ENCODE measurements around the gene RBM34.
"Not testable (repeated sequence)": the region's sequence is repeated elsewhere in the genome, so short reads cannot be mapped to it uniquely, and the experiment has no call there.

The RBM34 gene

DNA sequence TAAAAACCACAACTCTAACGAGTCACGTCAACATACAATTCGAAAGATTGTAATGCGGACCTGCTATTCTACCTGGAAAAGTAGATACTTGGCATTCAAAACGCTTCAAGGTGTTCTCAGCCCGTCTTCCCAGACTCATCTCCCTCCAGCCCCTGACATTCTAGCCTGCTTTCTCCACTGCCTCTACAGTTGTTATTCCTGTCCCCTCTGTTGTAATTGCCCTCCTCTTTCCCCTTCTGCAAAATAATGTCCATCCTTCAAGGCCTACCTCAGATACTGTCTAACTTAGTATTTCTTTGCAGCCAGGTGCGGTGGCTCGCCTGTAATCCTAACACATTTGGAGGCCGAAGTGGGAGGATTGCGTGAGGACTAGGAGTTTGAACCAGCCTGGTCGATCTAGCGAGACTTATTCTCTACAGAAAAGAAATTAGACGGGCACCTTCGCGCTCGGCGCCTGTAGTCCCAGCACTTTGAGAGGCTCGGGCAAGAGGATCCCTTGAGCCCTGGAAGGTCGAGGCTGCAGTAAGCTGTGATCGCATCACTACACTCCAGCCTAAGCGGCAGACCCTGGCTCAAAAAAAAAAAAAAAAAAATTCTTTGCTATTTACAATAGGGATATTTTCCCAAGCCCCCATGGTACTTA lies 756 bp upstream of the RBM34 start:
- H3K4me3 Mint-ChIP-seq: peak overlapping the region; percentile 97

DNA sequence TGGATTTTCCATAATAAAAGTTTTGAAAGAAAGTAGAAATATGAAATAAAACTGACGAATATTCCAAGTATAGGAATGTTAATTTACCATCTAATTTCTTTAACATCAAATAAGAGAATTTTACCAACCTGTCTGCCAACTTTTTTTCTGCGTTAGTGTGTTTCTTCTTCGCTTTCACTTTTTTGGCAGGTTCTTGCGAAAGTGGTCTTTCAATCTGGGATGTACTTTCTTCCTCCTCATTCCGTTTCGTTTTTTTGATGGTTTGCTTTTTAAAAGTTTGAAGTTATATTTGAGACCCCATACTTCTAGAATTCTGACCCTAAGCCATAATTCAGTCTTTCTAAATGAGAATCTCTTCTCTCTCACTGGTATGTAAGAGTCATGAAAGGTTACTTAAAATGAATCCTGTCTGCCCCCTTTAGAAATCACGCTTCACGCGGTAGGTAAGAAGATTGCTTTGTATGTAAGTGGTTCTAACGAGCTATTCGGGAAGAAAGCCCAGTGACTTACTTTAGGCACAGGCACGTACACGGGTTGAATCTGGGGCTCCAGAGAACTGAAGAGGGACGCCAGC lies 580 bp downstream of the RBM34 start:
- Mint-ChIP-seq H3K4me3 (peak overlapping the region; percentile 97), H3K4me1 (peaks cover 26% of the 10 kb centered on the region), H3K27ac (peak overlapping the region; percentile 98), H3K36me3 (peaks cover 23% of the 10 kb centered on the region), H3K9me3 (no peaks in the 10 kb centered on the region), H3K27me3 (no peaks in the 10 kb centered on the region)
- CTCF ChIA-PET: interaction anchor here (0.6 to 1.4 kb wide), 4 partner anchors 13 to 256 kb away, joined by 4 to 5 read pairs (median 4); no protein-coding TSS in a partner anchor
- DNase-seq: no peak

More for the DNA sequence above, 756 bp upstream of the RBM34 start:
- no peaks in the 10 kb centered on the region for H3K9me3 Mint-ChIP-seq
- H3K36me3 Mint-ChIP-seq: peaks cover 23% of the 10 kb centered on the region
- peak; percentile 32 for DNase-seq
- H3K27me3 Mint-ChIP-seq: no peaks in the 10 kb centered on the region
- peak overlapping the region; percentile 98 for H3K27ac Mint-ChIP-seq
- CTCF ChIA-PET: interaction anchor here (1.4 kb wide), 2 partner anchors 57 to 210 kb away, joined by 4 read pairs; no protein-coding TSS in a partner anchor
- H3K4me1 Mint-ChIP-seq: peaks cover 26% of the 10 kb centered on the region

DNA sequence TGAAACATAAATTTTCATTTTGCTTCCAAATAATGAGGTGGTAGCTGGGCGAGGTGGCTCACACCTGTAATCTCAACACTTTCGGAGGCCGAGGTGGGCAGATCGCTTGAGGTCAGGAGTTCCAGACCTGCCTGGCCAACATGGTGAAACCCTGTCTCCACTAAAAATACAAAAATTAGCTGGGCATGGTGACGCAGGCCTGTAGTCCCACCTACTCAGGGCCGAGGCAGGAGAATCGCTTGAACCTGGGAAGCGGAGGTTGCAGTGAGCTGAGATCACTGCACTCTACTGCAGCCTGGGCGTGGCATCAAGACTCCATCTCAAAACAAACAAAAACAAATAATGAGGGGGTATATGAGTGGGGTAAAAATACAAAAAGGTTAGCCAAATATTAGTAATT lies 1.1 kb downstream of the RBM34 start:
- not testable (repeated sequence) for DNase-seq, H3K9me3 Mint-ChIP-seq, H3K27me3 Mint-ChIP-seq
- peaks cover 27% of the 10 kb centered on the region for H3K4me1 Mint-ChIP-seq
- H3K4me3 Mint-ChIP-seq: peak overlapping the region; percentile 97
- peaks cover 24% of the 10 kb centered on the region for H3K36me3 Mint-ChIP-seq
- peak overlapping the region; percentile 82 for H3K27ac Mint-ChIP-seq
- CTCF ChIA-PET: interaction anchor here (0.8 kb wide), 1 partner anchor 256 kb away, joined by 3 read pairs; no protein-coding TSS in a partner anchor

DNA sequence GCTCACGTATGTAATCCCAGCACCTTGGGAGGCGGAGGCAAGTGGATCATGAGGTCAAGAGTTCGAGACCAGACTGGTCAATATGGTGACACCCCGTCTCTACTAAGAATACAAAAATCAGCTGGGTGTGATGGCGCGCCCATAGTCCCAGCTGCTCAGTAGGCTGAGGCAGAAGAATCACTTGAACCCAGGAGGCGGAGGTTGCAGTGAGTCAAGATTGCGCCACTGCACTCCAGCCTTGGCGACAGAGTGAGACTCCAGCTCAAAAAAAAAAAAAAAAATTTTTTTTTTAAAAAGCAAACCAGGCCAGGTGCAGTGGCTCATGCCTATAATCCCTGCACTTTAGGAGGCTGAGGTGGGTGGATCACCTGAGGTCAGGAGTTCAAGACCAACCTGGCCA lies 1.8 kb downstream of the RBM34 start:
- H3K27me3 Mint-ChIP-seq: not testable (repeated sequence)
- CTCF ChIA-PET: interaction anchor here (0.8 kb wide), 1 partner anchor 257 kb away, joined by 3 read pairs; no protein-coding TSS in a partner anchor
- peaks cover 31% of the 10 kb centered on the region for H3K4me1 Mint-ChIP-seq

DNA sequence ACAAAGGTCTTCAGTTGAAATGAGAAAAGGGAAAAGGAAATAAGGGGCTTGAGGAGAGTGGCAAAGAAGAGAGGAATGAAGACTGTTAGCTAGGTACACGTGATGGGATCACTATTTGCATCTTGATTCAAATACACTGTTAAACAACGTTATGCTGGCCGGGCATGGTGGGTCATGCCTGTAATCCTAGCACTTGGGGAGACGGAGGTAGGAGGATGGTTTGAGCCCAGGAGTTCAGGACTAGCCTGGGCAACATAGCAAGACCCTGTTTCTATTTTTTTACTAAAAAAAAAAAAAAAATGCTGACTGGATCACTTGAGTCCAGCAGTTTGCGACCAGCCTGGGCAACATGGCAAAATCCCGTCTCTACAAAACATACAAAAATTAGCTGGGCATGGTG lies 2.4 kb downstream of the RBM34 start:
- CTCF ChIA-PET: no interaction called here
- H3K27ac Mint-ChIP-seq: no peak overlapping the region
- peaks cover 31% of the 10 kb centered on the region for H3K4me1 Mint-ChIP-seq
- DNase-seq: no peak
- H3K36me3 Mint-ChIP-seq: peaks cover 30% of the 10 kb centered on the region
- no peaks in the 10 kb centered on the region for H3K9me3 Mint-ChIP-seq
- H3K4me3 Mint-ChIP-seq: no peak overlapping the region
- no peaks in the 10 kb centered on the region for H3K27me3 Mint-ChIP-seq

More for the DNA sequence above, 1.8 kb downstream of the RBM34 start:
- H3K27ac Mint-ChIP-seq, H3K9me3 Mint-ChIP-seq, H3K4me3 Mint-ChIP-seq, DNase-seq: not testable (repeated sequence)
- peaks cover 26% of the 10 kb centered on the region for H3K36me3 Mint-ChIP-seq

DNA sequence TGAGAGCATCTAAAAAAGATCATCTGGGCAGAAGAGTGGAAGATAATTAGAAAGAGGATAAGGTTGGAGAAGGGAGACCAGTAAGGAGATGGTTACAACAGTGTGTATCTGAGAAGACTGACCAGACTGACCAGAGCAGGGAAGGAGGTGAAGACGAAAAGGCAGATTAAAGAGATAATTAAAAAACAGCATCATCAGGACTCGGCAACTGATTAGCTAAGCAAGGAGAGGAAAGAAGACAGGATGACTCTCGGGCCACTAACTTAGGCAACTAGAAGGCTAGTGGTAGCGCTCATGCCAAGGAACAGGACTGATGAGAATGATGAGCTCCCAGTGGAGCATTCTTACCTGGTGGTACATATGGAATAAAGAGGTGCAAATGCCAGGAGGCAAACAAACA lies 3.9 kb downstream of the RBM34 start:
- Mint-ChIP-seq H3K4me3 (no peak overlapping the region), H3K36me3 (peaks cover 33% of the 10 kb centered on the region), H3K27ac (no peak overlapping the region), H3K9me3 (no peaks in the 10 kb centered on the region), H3K4me1 (peaks cover 30% of the 10 kb centered on the region), H3K27me3 (no peaks in the 10 kb centered on the region)
- CTCF ChIA-PET: interaction anchor here (0.6 to 1.4 kb wide), 3 partner anchors 11 to 248 kb away, joined by 3 read pairs; no protein-coding TSS in a partner anchor
- DNase-seq: no peak

DNA sequence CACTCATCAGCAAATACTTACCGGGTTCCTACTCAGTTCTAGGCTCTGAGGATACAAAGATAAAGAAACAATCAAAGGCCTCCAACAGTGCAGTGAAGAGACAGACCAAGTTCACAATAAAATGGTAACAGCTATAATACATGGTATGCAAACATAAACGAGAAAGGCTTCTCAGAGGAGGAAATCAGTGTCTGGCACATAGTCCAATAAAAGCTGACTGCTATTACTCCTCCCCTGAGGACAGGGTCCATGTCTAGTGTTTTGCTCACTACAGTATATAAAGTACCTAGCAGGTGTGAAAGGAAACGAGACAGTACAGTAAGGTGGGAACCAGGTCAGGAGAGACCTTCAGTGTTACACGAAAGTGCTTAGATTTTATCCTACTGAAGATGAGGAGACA lies 4.3 kb downstream of the RBM34 start:
- Mint-ChIP-seq H3K27me3 (no peaks in the 10 kb centered on the region), H3K27ac (no peak overlapping the region), H3K4me3 (no peak overlapping the region), H3K4me1 (peaks cover 26% of the 10 kb centered on the region), H3K36me3 (peaks cover 33% of the 10 kb centered on the region), H3K9me3 (no peaks in the 10 kb centered on the region)
- DNase-seq: no peak
- CTCF ChIA-PET: interaction anchor here (1.4 kb wide), 1 partner anchor 10 kb away, joined by 3 read pairs; no protein-coding TSS in a partner anchor

DNA sequence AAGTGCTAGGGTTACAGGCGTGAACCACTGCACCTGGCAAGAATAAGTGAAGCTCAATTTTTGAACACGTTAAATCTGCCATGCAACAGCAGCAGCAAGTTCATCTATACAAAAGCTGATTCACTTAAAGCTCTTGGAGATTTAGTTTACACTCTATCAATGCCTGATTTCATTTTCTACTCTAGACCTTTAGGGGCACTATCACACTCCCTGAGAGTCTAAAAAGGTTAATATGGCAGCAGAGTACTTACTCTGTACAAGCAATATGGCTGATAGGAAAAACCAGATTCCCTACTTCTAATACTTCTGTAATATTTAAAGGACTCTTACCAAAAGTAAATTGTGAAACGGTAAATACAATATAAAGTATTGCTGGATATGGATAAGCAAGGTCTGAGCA lies 4.8 kb downstream of the RBM34 start:
- Mint-ChIP-seq H3K27me3 (no peaks in the 10 kb centered on the region), H3K4me3 (no peak overlapping the region), H3K36me3 (peaks cover 35% of the 10 kb centered on the region), H3K9me3 (no peaks in the 10 kb centered on the region), H3K4me1 (peaks cover 26% of the 10 kb centered on the region), H3K27ac (no peak overlapping the region)
- DNase-seq: no peak
- CTCF ChIA-PET: interaction anchor here (0.8 kb wide), 1 partner anchor 9 kb away, joined by 4 read pairs; no protein-coding TSS in a partner anchor

DNA sequence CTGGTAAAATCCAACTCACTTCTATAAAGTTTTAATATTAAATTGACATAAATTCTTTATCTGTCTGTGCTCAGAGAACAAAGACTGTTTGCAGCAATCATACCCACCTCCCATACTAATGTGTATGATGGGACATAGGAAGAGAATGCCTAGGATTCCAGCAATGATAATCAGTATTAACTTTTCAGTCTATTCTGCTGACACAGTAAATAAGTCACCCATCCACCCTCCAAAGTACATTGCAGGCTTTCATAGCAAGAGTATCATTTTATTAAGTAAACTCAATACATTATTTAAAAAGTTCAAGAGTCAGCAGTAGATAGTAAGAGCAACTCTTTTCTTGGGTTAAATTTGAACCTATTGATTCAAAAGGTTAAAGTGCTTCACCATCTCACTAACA lies 8.8 kb downstream of the RBM34 start:
- H3K4me1 Mint-ChIP-seq: peaks cover 17% of the 10 kb centered on the region
- no peak overlapping the region for H3K27ac Mint-ChIP-seq
- no peak overlapping the region for H3K4me3 Mint-ChIP-seq
- DNase-seq: no peak
- H3K9me3 Mint-ChIP-seq: no peaks in the 10 kb centered on the region
- H3K36me3 Mint-ChIP-seq: peaks cover 39% of the 10 kb centered on the region
- CTCF ChIA-PET: no interaction called here
- no peaks in the 10 kb centered on the region for H3K27me3 Mint-ChIP-seq

DNA sequence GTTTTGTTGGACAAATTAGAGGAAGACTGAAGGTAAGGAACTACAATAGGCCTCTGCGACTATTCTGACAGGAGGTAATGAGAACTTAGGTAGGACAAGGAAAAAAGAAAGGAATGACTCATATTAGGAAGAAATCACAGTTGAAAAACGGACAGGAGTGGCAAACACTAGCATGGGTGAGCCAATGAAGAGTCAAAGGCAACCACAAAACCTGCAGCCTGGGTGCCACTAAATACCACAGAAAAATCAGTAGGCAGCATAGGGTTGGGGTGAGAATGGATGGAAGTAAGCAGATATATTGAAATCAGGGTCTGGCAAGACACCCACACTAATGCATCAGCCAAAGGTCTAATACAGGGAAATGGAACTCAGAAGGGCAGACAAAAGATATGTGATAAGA lies 10.0 kb downstream of the RBM34 start:
- no peak overlapping the region for H3K4me3 Mint-ChIP-seq
- no peak for DNase-seq
- no peaks in the 10 kb centered on the region for H3K27me3 Mint-ChIP-seq
- peaks cover 45% of the 10 kb centered on the region for H3K36me3 Mint-ChIP-seq
- no peak overlapping the region for H3K27ac Mint-ChIP-seq
- peaks cover 20% of the 10 kb centered on the region for H3K4me1 Mint-ChIP-seq
- no peaks in the 10 kb centered on the region for H3K9me3 Mint-ChIP-seq
- CTCF ChIA-PET: no interaction called here

DNA sequence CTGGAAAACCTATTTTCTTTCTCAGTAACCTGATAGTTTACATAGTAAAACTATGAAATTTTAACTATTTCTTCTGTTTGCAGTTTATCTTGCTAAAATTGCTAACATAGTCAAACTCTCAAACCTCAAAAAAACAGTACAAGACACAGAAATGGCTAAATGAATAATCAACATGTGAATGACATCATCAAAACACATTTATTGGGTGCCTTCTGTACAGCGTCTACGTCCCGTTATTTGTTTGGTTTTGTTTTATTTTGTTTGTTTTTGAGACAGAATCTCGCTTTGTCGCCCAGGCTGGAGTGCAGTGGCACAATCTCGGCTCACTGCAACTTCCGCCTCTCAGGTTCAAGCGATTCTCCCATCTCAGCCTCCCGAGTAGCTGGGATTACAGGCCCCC lies 11.2 kb downstream of the RBM34 start:
- Mint-ChIP-seq H3K4me3 (no peak overlapping the region), H3K36me3 (peaks cover 49% of the 10 kb centered on the region), H3K27ac (no peak overlapping the region), H3K4me1 (peaks cover 18% of the 10 kb centered on the region), H3K9me3 (no peaks in the 10 kb centered on the region), H3K27me3 (no peaks in the 10 kb centered on the region)
- CTCF ChIA-PET: no interaction called here
- no peak for DNase-seq

DNA sequence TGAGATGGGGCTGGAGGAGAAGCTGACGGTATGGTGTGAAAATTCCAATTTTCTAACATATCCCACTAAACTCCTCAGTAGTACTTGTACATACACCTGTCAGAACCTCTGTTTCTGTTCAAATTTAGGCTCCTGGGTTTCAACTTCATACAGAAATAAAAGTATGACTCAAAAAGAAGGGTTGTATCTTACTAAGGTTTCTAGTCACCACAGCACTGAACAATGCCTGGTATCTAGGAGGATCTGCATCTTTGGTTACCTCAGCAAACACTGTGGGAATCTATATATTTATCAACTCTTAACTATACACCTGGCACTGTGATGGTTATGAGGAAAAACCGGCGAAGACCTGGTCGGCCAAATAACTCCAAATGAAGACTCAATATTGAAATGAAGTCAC lies 13.8 kb downstream of the RBM34 start:
- no peak overlapping the region for H3K4me3 Mint-ChIP-seq
- no peak for DNase-seq
- H3K27ac Mint-ChIP-seq: no peak overlapping the region
- CTCF ChIA-PET: interaction anchor here (0.8 to 1.2 kb wide), 3 partner anchors 9 to 14 kb away, joined by 3 to 4 read pairs (median 4); partner anchors contain the start of gene RBM34
- H3K36me3 Mint-ChIP-seq: peaks cover 45% of the 10 kb centered on the region
- H3K4me1 Mint-ChIP-seq: peaks cover 13% of the 10 kb centered on the region
- no peaks in the 10 kb centered on the region for H3K27me3 Mint-ChIP-seq
- no peaks in the 10 kb centered on the region for H3K9me3 Mint-ChIP-seq

DNA sequence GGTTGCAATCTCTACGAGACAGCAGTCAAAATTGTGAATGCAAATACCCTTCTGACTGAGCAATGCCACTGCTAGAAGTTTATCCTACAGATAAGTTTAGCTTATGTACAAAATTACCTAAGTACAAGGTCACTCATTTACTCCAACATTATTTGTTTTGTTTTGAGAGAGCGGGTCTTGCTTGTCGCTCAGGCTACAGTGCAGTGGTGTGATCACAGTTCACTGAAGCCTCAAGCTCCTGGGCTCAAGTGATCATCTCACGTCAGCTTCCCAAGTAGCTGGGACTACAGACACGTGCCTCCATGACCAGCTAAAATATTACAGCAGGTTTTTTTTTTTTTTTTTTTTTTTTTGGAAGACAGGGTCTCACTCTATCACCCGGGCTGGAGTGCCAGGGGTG lies 15.4 kb downstream of the RBM34 start:
- Mint-ChIP-seq H3K36me3 (peaks cover 53% of the 10 kb centered on the region), H3K27ac (no peak overlapping the region)

DNA sequence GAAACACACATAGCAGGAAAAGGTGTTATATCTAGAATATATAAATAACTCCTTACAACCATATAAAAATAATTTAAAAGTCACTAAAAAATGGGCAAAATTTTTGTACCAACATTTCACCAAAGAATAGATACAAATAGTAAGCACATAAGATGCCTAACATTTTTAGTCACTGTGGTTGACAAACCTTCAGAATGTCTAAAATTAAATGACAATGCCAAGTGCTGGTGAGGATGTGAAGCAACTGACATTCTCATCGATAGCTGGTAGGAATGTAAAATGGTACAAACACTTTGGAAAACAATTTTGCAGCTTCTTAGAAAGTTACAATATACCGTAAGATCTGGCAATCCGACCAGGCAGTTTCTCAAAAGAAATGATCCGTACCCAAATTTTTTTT lies 18.1 kb downstream of the RBM34 start:
- no peak overlapping the region for H3K4me3 Mint-ChIP-seq
- no peak overlapping the region for H3K27ac Mint-ChIP-seq
- peaks cover 60% of the 10 kb centered on the region for H3K36me3 Mint-ChIP-seq
- H3K9me3 Mint-ChIP-seq: no peaks in the 10 kb centered on the region
- DNase-seq: no peak
- CTCF ChIA-PET: no interaction called here
- no peaks in the 10 kb centered on the region for H3K27me3 Mint-ChIP-seq
- peaks cover 3% of the 10 kb centered on the region for H3K4me1 Mint-ChIP-seq

More for the DNA sequence above, 15.4 kb downstream of the RBM34 start:
- Mint-ChIP-seq H3K27me3 (no peaks in the 10 kb centered on the region), H3K4me3 (no peak overlapping the region), H3K9me3 (no peaks in the 10 kb centered on the region), H3K4me1 (peaks cover 6% of the 10 kb centered on the region)
- CTCF ChIA-PET: interaction anchor here (0.8 kb wide), 1 partner anchor 24 kb away, joined by 3 read pairs; no protein-coding TSS in a partner anchor
- no peak for DNase-seq

DNA sequence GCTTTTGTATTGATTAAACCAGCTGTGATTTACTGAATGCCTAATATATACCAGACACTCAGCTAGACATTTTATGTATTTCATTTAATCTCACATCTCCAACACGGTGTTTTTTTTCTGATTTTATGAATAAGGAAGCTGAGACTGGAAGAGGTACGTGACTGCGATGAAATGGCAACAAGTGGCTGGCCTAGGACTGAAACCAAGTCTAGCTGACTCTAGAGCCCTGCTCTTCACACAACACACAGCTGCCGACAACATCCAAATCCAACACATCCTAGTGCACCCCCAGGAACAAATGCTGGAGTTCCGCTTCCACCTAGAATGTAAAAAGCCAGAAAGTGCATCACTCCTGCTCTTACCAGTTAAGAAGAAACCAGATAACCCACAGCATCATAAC lies 21.7 kb downstream of the RBM34 start:
- H3K27me3 Mint-ChIP-seq: no peaks in the 10 kb centered on the region
- no peak overlapping the region for H3K27ac Mint-ChIP-seq
- H3K36me3 Mint-ChIP-seq: peaks cover 72% of the 10 kb centered on the region
- DNase-seq: no peak
- H3K9me3 Mint-ChIP-seq: no peaks in the 10 kb centered on the region
- no peaks in the 10 kb centered on the region for H3K4me1 Mint-ChIP-seq
- CTCF ChIA-PET: no interaction called here
- H3K4me3 Mint-ChIP-seq: no peak overlapping the region
